Breast epithelium (tissue), 3 donors: ENCODE data around the gene CYP4F2.

ENCODE experiments used
- CTCF ChIP-seq, 3 donors: fragments of 450-650 bp; IDR thresholded peaks; one replicate each; pipeline ENCODE4 v1.5.1; 2016 to 2017; ENCODE audit warnings: antibody characterized with exemption in 3 of 3, mild to moderate bottlenecking in 3 of 3, moderate library complexity in 3 of 3
- POLR2A ChIP-seq: fragments of 450-650 bp; IDR thresholded peaks from one replicate; pipeline ENCODE4 v1.6.1; 2016; ENCODE audit warnings: antibody characterized with exemption, mild to moderate bottlenecking, moderate library complexity
- POLR2AphosphoS5 ChIP-seq, 3 donors: sonication (generic); formaldehyde crosslinking; IDR thresholded peaks; one replicate each; pipeline ENCODE4 v1.6.1; 2017; ENCODE audit warnings: antibody characterized with exemption in 3 of 3

- TF ChIP-seq CTCF (IDR thresholded peaks at IDR 0.05) (no peak), POLR2A (no peak), POLR2AphosphoS5 (IDR thresholded peaks at IDR 0.05) (no peak)
Measured at GRCh38 chr19:15915109-15915508, 17.2 kb upstream of the CYP4F2 start.
